ENCODE measurements around the gene MTMR12.
"Not testable (repeated sequence)": the region's sequence is repeated elsewhere in the genome, so short reads cannot be mapped to it uniquely, and the experiment has no call there.

Gene MTMR12

GRCh38 chr5:32297181-32298058 is 15.3 kb downstream of the MTMR12 start:
- peak; percentile 26 for DNase-seq (ENCODE audit: low read depth)

- peak; percentile 61 for DNase-seq (ENCODE audit: low read depth)
Observed at GRCh38 chr5:32295966-32296772, 16.6 kb downstream of the MTMR12 start.

- DNase-seq (ENCODE audit: low read depth): no peak
Observed at GRCh38 chr5:32291591-32291990, 21.1 kb downstream of the MTMR12 start.

GRCh38 chr5:32290922-32291321 is 21.8 kb downstream of the MTMR12 start:
- DNase-seq (ENCODE audit: low read depth): no peak

GRCh38 chr5:32290501-32290900 is 22.2 kb downstream of the MTMR12 start:
- DNase-seq (ENCODE audit: low read depth): not testable (repeated sequence)

GRCh38 chr5:32289986-32290385 is 22.8 kb downstream of the MTMR12 start:
- DNase-seq (ENCODE audit: low read depth): not testable (repeated sequence)

- DNase-seq (ENCODE audit: low read depth): not testable (repeated sequence)
Observed at GRCh38 chr5:32288135-32288534, 24.6 kb downstream of the MTMR12 start.

GRCh38 chr5:32287525-32287924 is 25.2 kb downstream of the MTMR12 start:
- peak; percentile 39 for DNase-seq (ENCODE audit: low read depth)

GRCh38 chr5:32285510-32286138 is 27.1 kb downstream of the MTMR12 start:
- DNase-seq (ENCODE audit: low read depth): no peak

- DNase-seq (ENCODE audit: low read depth): peak; percentile 49
Observed at GRCh38 chr5:32283539-32284377, 29.0 kb downstream of the MTMR12 start.

- DNase-seq (ENCODE audit: low read depth): no peak
Observed at GRCh38 chr5:32283061-32283460, 29.7 kb downstream of the MTMR12 start.

- no peak for DNase-seq (ENCODE audit: low read depth)
Observed at GRCh38 chr5:32282633-32283032, 30.1 kb downstream of the MTMR12 start.

GRCh38 chr5:32281378-32282133 is 31.2 kb downstream of the MTMR12 start:
- DNase-seq (ENCODE audit: low read depth): peak; percentile 84

GRCh38 chr5:32280656-32281081 is 32.1 kb downstream of the MTMR12 start:
- no peak for DNase-seq (ENCODE audit: low read depth)

- DNase-seq (ENCODE audit: low read depth): no peak
Observed at GRCh38 chr5:32279786-32280185, 33.0 kb downstream of the MTMR12 start.

GRCh38 chr5:32279223-32279622 is 33.5 kb downstream of the MTMR12 start:
- DNase-seq (ENCODE audit: low read depth): no peak

GRCh38 chr5:32278406-32278805 is 34.3 kb downstream of the MTMR12 start:
- DNase-seq (ENCODE audit: low read depth): peak; percentile 94

GRCh38 chr5:32277798-32278197 is 34.9 kb downstream of the MTMR12 start:
- DNase-seq (ENCODE audit: low read depth): no peak

- peak; percentile 58 for DNase-seq (ENCODE audit: low read depth)
Observed at GRCh38 chr5:32276173-32276853, 36.4 kb downstream of the MTMR12 start.

GRCh38 chr5:32275396-32275741 is 37.4 kb downstream of the MTMR12 start:
- peak; percentile 49 for DNase-seq (ENCODE audit: low read depth)

All from amniotic epithelial cell (primary cell).